Measurements from ENCODE around the gene RCVRN.

The RCVRN gene

GRCh38 chr17:9908649-9909042 is 3.6 kb upstream of the RCVRN start:
- Histone ChIP-seq H3K4me3 (ENCODE audit: low read length) (no peak overlapping the region), H3K36me3 (replicated peaks; ENCODE audit: low read depth, low read length) (no peaks in the 10 kb centered on the region), H3K27ac (ENCODE audit: low read length) (no peak overlapping the region), H3K4me1 (ENCODE audit: low read length) (no peaks in the 10 kb centered on the region), H2AFZ (ENCODE audit: low read depth, low read length) (no peak overlapping the region), H3K9me3 (ENCODE audit: insufficient read depth, low read length) (no peaks in the 10 kb centered on the region), H3K4me2 (ENCODE audit: low read length) (no peak overlapping the region), H4K20me1 (ENCODE audit: insufficient read depth, low read length) (no peaks in the 10 kb centered on the region), H3K79me2 (ENCODE audit: low read length) (no peaks in the 10 kb centered on the region), H3K9ac (ENCODE audit: low read length) (no peak overlapping the region), H3K27me3 (ENCODE audit: low read depth, low read length) (no peaks in the 10 kb centered on the region)
- TF ChIP-seq EZH2phosphoT487 (IDR thresholded peaks at IDR 0.05; ENCODE audit: low read depth): no peak
- TF ChIP-seq CTCF (IDR thresholded peaks at IDR 0.05; ENCODE audit: low read depth, low read length): no peak

GRCh38 chr17:9907883-9908648 is 3.0 kb upstream of the RCVRN start:
- no peaks in the 10 kb centered on the region for H3K9me3 ChIP-seq (ENCODE audit: insufficient read depth, low read length)
- no peak overlapping the region for H3K4me2 ChIP-seq (ENCODE audit: low read length)
- H2AFZ ChIP-seq (ENCODE audit: low read depth, low read length): no peak overlapping the region
- no peak overlapping the region for H3K27ac ChIP-seq (ENCODE audit: low read length)
- H3K9ac ChIP-seq (ENCODE audit: low read length): no peak overlapping the region
- TF ChIP-seq CTCF (IDR thresholded peaks at IDR 0.05; ENCODE audit: low read depth, low read length) (no peak), EZH2phosphoT487 (IDR thresholded peaks at IDR 0.05; ENCODE audit: low read depth) (no peak)
- no peaks in the 10 kb centered on the region for H4K20me1 ChIP-seq (ENCODE audit: insufficient read depth, low read length)
- H3K79me2 ChIP-seq (ENCODE audit: low read length): no peaks in the 10 kb centered on the region
- H3K27me3 ChIP-seq (ENCODE audit: low read depth, low read length): no peaks in the 10 kb centered on the region
- no peaks in the 10 kb centered on the region for H3K36me3 ChIP-seq (replicated peaks; ENCODE audit: low read depth, low read length)
- no peaks in the 10 kb centered on the region for H3K4me1 ChIP-seq (ENCODE audit: low read length)
- H3K4me3 ChIP-seq (ENCODE audit: low read length): no peak overlapping the region

DNA sequence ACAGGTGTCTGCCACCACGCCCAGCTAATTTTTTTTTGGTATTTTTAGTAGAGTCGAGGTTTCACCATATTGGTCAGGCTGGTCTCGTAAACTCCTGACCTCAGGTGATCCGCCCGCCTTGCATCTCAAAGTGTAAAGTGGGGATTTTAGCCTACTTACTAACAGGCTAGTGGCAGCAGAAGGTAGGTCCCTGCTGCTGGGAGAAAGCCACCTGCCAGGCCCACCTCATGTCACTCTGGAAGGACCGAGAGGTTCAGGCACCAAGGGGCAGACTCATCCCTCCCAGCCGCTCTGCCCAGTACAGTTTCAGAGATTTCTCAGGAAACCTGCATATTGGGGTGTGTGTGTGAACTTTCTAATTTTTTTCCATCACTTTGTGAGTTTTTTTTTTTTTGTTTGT is 2.1 kb upstream of the RCVRN start:
- H3K27ac ChIP-seq (ENCODE audit: low read length): no peak overlapping the region
- H3K27me3 ChIP-seq (ENCODE audit: low read depth, low read length): no peaks in the 10 kb centered on the region
- H3K9me3 ChIP-seq (ENCODE audit: insufficient read depth, low read length): no peaks in the 10 kb centered on the region
- no peak overlapping the region for H3K4me2 ChIP-seq (ENCODE audit: low read length)
- no peak for TF ChIP-seq CTCF (IDR thresholded peaks at IDR 0.05; ENCODE audit: low read depth, low read length)
- no peak for TF ChIP-seq EZH2phosphoT487 (IDR thresholded peaks at IDR 0.05; ENCODE audit: low read depth)
- H2AFZ ChIP-seq (ENCODE audit: low read depth, low read length): no peak overlapping the region
- no peaks in the 10 kb centered on the region for H3K4me1 ChIP-seq (ENCODE audit: low read length)
- no peaks in the 10 kb centered on the region for H4K20me1 ChIP-seq (ENCODE audit: insufficient read depth, low read length)
- no peaks in the 10 kb centered on the region for H3K79me2 ChIP-seq (ENCODE audit: low read length)
- no peaks in the 10 kb centered on the region for H3K36me3 ChIP-seq (replicated peaks; ENCODE audit: low read depth, low read length)
- H3K9ac ChIP-seq (ENCODE audit: low read length): no peak overlapping the region
- H3K4me3 ChIP-seq (ENCODE audit: low read length): no peak overlapping the region

- H3K9me3 ChIP-seq (ENCODE audit: insufficient read depth, low read length): no peaks in the 10 kb centered on the region
- H3K4me2 ChIP-seq (ENCODE audit: low read length): no peak overlapping the region
- no peak overlapping the region for H3K27ac ChIP-seq (ENCODE audit: low read length)
- H3K4me1 ChIP-seq (ENCODE audit: low read length): no peaks in the 10 kb centered on the region
- H3K9ac ChIP-seq (ENCODE audit: low read length): no peak overlapping the region
- H2AFZ ChIP-seq (ENCODE audit: low read depth, low read length): no peak overlapping the region
- TF ChIP-seq EZH2phosphoT487 (IDR thresholded peaks at IDR 0.05; ENCODE audit: low read depth): no peak
- no peak for TF ChIP-seq CTCF (IDR thresholded peaks at IDR 0.05; ENCODE audit: low read depth, low read length)
- no peaks in the 10 kb centered on the region for H4K20me1 ChIP-seq (ENCODE audit: insufficient read depth, low read length)
- H3K79me2 ChIP-seq (ENCODE audit: low read length): no peaks in the 10 kb centered on the region
- no peaks in the 10 kb centered on the region for H3K36me3 ChIP-seq (replicated peaks; ENCODE audit: low read depth, low read length)
- no peaks in the 10 kb centered on the region for H3K27me3 ChIP-seq (ENCODE audit: low read depth, low read length)
- H3K4me3 ChIP-seq (ENCODE audit: low read length): no peak overlapping the region
Measured at GRCh38 chr17:9906616-9907015, 1.5 kb upstream of the RCVRN start.

Data from OCI-LY3 (cell line).